ENCODE results near the gene NKRF.

NKRF gene

DNA sequence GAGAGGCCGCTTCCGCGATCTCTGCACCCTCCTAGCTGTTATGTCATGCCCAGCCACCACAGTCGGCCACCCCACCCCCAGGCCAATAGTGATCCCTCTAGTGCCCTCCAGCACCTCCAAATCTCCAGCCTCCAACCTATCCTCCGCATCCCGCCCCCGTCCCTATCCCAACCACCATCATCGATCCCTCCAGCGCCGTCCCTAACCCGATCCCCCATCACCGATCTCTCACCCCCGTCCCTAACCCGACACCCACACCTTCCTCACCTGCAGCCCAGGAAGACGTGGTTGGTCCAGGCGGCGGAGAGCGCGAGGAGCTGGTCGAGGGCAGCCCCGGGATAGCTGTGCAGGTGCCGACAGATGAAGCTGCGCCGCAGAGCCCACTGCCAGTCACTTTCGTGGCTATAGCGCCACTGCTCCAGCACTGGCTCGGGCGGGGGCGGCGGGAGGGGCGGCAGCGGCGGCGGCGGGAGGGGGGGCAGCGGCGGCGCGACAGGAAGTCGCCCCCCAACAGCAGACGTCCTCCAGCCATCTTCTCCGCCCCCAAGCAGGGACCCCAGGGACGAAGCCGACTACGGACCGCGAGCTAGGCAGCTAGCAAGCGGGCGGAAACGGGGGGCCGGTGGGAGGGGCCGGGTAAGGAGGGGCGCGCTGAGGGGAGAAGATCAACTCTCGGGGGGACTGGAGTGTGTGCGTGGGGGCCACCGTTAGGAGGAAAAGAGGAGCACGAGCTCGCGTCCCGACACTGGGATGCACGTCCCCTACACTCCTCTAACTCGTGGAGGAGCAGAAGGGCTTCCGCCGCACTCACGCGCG, 552 bp downstream of the NKRF start:
- H2AFZ ChIP-seq (ENCODE audit: low read length), result peak overlapping the region; percentile 77; the same call in 1 of the 2 replicates

DNA sequence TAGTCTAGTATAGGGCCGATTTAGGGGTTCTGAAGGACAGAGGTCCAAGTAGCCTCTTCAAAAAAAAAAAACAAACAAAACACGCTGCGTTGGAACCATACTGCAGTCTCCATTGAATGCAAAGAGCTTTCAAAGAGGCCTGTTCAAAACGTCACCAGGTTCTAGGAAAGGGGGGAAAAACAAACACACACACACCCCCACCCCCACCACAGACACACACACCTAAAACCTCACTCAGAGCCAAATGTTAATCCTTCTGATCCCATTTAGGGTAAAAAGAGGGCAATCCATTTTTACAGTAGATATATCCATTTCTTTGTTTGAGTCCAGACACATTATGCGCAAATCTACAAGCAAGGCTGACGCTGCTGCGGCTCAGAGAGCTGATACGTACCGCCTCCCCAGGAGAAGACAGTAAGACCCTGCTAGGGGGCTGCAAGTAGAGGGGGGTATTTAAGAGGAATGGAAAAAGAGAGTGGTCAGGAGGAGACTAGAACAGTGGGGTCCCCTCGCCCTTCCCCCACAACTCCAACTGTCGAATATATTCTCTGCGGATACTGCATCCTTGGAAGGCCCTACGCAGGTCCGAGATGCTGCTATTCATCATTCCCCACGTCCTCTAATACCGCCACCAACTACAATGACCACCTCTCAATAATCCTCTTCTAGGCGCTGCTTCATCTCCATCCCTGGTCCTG, 1.3 kb downstream of the NKRF start:
- Histone ChIP-seq H3K4me1 (ENCODE audit: insufficient read depth, low read length, poor library complexity, severe bottlenecking) (peaks cover 15% of the 10 kb centered on the region), H3K9ac (ENCODE audit: low read depth, low read length, poor library complexity, severe bottlenecking) (peak overlapping the region; percentile 84), H3K36me3 (ENCODE audit: insufficient read depth, low read length) (no peaks in the 10 kb centered on the region), H3K4me3 (ENCODE audit: low read length, poor library complexity, severe bottlenecking) (peak overlapping the region; percentile 90), H3F3A (ENCODE audit: low read depth) (no peaks in the 10 kb centered on the region), H3K4me2 (ENCODE audit: low read depth, low read length, poor library complexity, severe bottlenecking) (peak overlapping the region; percentile 85), H4K20me1 (ENCODE audit: insufficient read depth, low read length, poor library complexity, severe bottlenecking) (peaks cover 25% of the 10 kb centered on the region), H3K79me2 (ENCODE audit: insufficient read depth, low read length) (peaks cover 57% of the 10 kb centered on the region), H2AFZ (ENCODE audit: low read length) (no peak overlapping the region), H3K9me2 (replicated peaks; ENCODE audit: low read depth, low read length) (no peaks in the 10 kb centered on the region), H3K27me3 (ENCODE audit: insufficient read depth, low read length, poor library complexity, severe bottlenecking) (no peaks in the 10 kb centered on the region), H3K9me3 (ENCODE audit: insufficient read depth, low read depth, low read length) (no peaks in the 10 kb centered on the region)
- TF ChIP-seq, protein P1, sequence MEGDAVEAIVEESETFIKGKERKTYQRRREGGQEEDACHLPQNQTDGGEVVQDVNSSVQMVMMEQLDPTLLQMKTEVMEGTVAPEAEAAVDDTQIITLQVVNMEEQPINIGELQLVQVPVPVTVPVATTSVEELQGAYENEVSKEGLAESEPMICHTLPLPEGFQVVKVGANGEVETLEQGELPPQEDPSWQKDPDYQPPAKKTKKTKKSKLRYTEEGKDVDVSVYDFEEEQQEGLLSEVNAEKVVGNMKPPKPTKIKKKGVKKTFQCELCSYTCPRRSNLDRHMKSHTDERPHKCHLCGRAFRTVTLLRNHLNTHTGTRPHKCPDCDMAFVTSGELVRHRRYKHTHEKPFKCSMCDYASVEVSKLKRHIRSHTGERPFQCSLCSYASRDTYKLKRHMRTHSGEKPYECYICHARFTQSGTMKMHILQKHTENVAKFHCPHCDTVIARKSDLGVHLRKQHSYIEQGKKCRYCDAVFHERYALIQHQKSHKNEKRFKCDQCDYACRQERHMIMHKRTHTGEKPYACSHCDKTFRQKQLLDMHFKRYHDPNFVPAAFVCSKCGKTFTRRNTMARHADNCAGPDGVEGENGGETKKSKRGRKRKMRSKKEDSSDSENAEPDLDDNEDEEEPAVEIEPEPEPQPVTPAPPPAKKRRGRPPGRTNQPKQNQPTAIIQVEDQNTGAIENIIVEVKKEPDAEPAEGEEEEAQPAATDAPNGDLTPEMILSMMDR (conservative IDR thresholded peaks at IDR 0.05; ENCODE audit: low read length), result no peak
- no peak for TF ChIP-seq EZH2phosphoT487 (IDR thresholded peaks at IDR 0.05; ENCODE audit: borderline replicate concordance)

More for the DNA sequence above, 552 bp downstream of the NKRF start:
- no peaks in the 10 kb centered on the region for H3K9me3 ChIP-seq (ENCODE audit: insufficient read depth, low read depth, low read length)
- no peaks in the 10 kb centered on the region for H3F3A ChIP-seq (ENCODE audit: low read depth)
- H3K9ac ChIP-seq (ENCODE audit: low read depth, low read length, poor library complexity, severe bottlenecking), result peak overlapping the region; percentile 84
- H4K20me1 ChIP-seq (ENCODE audit: insufficient read depth, low read length, poor library complexity, severe bottlenecking), result peaks cover 25% of the 10 kb centered on the region
- H3K79me2 ChIP-seq (ENCODE audit: insufficient read depth, low read length), result peaks cover 50% of the 10 kb centered on the region
- peak overlapping the region; percentile 90 for H3K4me3 ChIP-seq (ENCODE audit: low read length, poor library complexity, severe bottlenecking)
- H3K9me2 ChIP-seq (replicated peaks; ENCODE audit: low read depth, low read length), result no peaks in the 10 kb centered on the region
- H3K36me3 ChIP-seq (ENCODE audit: insufficient read depth, low read length), result no peaks in the 10 kb centered on the region
- peak overlapping the region; percentile 85 for H3K4me2 ChIP-seq (ENCODE audit: low read depth, low read length, poor library complexity, severe bottlenecking)
- peaks cover 15% of the 10 kb centered on the region for H3K4me1 ChIP-seq (ENCODE audit: insufficient read depth, low read length, poor library complexity, severe bottlenecking)
- H3K27me3 ChIP-seq (ENCODE audit: insufficient read depth, low read length, poor library complexity, severe bottlenecking), result no peaks in the 10 kb centered on the region
- TF ChIP-seq, protein P1 (conservative IDR thresholded peaks at IDR 0.05; ENCODE audit: low read length), result no peak
- TF ChIP-seq EZH2phosphoT487 (IDR thresholded peaks at IDR 0.05; ENCODE audit: borderline replicate concordance), result no peak

DNA sequence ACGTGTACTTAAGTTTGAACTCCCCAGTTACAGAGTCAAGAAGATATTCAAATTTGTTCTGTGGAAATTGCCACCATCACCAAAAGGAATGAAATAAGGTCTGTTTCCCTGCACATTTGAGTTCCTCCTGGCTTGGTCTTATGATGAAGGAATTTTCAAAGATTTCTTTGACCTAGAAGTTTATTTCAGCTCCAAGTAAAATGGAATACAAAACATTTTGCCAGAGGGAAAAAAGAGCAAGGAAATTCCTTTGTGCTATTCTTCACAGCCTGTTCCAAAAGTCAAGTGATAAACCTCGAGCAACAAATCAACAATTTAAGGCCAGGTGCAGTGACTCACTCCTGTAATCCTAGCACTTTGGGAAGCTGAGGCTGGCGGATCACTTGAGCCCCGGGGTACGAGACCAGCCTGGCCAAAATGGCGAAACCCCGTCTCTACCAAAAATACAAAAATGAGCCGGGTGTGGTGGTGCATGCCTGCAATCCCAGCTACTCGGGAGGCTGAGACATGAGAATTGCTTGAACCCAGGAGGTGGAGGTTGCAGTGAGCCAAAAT, 3.4 kb downstream of the NKRF start:
- Histone ChIP-seq H3K4me2 (ENCODE audit: low read depth, low read length, poor library complexity, severe bottlenecking) (peak overlapping the region; percentile 85), H3K79me2 (ENCODE audit: insufficient read depth, low read length) (peaks cover 73% of the 10 kb centered on the region), H2AFZ (ENCODE audit: low read length) (no peak overlapping the region), H3K4me1 (ENCODE audit: insufficient read depth, low read length, poor library complexity, severe bottlenecking) (peaks cover 15% of the 10 kb centered on the region), H3K9me3 (ENCODE audit: insufficient read depth, low read depth, low read length) (no peaks in the 10 kb centered on the region), H3K27me3 (ENCODE audit: insufficient read depth, low read length, poor library complexity, severe bottlenecking) (no peaks in the 10 kb centered on the region), H3K4me3 (ENCODE audit: low read length, poor library complexity, severe bottlenecking) (peak overlapping the region; percentile 25), H3F3A (ENCODE audit: low read depth) (no peaks in the 10 kb centered on the region), H4K20me1 (ENCODE audit: insufficient read depth, low read length, poor library complexity, severe bottlenecking) (peaks cover 30% of the 10 kb centered on the region), H3K36me3 (ENCODE audit: insufficient read depth, low read length) (no peaks in the 10 kb centered on the region), H3K9me2 (replicated peaks; ENCODE audit: low read depth, low read length) (no peaks in the 10 kb centered on the region), H3K9ac (ENCODE audit: low read depth, low read length, poor library complexity, severe bottlenecking) (no peak overlapping the region)
- TF ChIP-seq EZH2phosphoT487 (IDR thresholded peaks at IDR 0.05; ENCODE audit: borderline replicate concordance), result no peak
